GM19463 (cell line): ENCODE data around the gene RBM20.
"Not testable (repeated sequence)": the region's sequence is repeated elsewhere in the genome, so short reads cannot be mapped to it uniquely, and the experiment has no call there.

Experiments used
- ATAC-seq: cut with Tn5 transposase; IDR thresholded peaks from one replicate; pipeline ENCODE4 v1.9.1; 2021; ENCODE audit warnings: mild to moderate bottlenecking, moderate library complexity; ENCODE audit not compliant: unreplicated experiment

The RBM20 gene

DNA sequence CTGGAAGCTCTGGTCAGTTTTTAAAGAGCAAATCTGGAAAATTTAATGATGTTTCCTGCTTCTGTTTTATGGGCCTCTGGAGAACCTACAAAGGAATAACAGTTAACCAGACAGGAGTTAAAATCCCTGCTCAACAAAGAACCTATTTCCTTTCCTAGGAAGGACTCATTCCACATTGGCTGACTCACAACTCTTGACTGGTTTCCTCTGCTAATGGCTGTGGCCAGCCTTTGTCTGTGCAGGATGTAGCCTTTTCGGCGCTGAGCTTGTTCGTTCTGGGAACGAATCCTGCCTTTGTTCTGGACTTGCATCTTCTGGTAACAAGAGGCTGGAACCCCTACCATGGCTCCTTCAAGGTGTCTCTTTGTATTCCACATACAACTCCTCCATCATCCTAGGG, 114.8 kb downstream of the RBM20 start:
- ATAC-seq, result no peak

DNA sequence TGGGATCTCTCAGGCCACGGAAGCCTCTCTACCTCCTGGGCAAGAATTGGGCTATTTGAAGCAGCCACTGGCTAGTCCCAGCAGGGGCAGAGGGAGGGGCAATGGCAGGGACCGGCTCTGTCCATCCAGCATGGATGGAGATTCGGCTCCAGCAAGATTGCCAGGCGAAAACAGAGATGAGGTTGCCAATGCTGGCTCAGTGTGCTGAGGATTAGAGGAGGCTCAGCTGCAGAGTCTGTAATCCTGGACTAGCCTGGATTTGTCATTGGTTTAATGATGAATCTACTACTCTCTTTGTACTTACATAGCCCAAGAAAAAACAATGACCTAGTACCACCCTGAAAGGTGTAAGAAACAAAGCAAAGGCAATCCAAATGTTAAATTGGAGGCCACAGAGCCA, 115.4 kb downstream of the RBM20 start:
- no peak for ATAC-seq

DNA sequence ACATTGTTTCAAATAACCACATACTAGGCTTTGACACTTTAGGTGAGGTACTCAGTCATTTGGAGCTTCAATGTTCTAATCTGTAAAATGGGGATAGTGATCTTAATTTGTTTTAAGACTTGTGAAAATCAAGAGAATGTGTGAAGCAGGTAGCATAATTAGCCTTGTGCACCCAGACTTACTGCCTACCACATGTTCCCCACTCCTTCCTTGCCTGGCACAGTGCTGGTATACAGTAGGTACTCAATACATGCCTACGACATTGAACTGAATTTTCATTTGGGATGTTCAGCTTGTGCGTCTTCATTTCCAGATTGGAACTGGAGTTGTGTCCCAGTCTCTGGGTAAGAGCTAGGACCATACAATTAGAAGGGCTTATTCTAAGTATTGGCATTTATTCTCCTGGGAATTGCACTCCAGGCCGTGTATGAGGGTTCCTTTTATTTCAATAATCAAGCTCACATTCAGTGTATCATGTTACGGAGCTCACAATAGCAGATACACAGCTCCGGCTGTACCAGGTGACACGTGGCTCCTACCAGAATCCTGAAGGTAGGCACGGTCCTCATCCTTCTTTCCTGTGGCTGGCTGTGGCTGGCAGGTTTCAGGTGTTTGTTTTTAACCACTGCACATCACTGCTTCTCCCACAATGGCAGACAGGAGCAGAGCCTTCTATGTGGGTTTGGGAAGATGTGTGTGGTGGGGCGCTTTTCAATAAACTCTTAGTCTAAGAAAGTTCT, 118.1 kb downstream of the RBM20 start:
- ATAC-seq, result no peak

DNA sequence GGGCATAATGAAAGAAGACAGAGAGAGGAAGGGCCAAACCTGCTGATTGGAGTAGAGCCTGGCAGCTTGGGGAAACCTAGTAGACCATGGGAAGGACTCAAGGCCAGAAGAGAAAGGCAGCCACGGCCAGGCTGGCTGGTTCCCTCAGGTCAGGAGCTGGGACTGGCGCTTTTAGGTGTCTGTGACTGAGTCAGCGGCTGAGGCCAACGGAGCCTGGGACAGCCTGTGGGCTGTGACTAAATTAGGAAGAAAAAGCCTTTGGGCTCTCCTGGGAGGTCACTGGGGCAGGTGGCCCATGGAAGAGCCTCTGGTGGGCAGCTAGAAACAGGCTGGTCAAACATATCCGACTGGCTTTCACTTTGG, 118.7 kb downstream of the RBM20 start:
- ATAC-seq, result no peak

DNA sequence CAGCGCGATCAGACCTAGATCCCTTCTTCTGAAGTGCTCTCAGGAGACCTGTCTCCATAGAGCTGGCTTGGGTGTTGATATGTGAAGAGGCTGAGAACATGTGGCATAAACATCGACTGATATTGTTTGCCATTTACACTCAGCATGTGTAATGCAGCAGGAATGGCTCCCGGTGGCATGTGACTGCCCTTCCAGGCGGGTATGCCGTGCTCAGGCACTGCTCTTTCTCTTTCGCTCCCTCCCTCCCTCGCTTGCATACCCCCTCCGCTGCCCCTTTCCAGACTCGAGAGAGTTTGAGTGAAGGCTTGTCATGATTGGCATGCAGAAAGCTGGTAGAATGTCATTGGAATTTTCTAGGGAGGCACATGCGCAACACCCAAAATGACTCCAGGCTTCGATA, 120.2 kb downstream of the RBM20 start:
- ATAC-seq, result no peak

DNA sequence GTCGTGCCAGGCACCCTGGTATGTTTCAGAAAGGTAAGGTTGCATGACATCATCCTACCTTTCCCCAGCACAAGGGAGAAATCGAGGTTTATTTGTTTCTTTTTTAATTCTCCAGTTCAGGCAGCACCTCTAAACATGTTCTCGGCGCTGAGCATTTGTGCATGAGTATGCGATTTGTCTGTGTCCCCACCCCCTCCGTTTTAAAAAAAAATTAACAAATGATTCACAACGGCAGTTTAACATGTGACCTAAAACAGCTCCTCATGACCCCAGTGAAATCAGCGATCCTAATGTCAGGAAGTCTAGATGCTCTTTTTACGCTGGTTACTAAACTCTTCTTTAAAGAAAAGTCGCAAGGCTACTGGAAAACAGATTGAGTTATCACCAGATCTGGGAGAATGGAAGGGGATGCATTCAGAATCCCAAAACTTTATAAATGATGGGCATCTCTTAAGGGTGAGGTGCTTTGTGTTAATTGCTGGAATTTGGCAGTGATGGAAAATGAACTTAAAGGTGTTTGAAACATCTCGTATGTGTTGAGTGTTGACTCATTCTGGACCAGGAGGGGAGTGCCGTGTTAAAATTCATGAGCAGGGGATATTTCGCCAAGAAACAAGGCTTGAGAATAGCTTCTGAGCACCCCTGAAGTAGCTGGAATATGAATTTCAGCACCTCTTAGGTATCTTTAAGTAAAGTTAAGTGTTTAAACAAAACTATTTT, 120.8 kb downstream of the RBM20 start:
- ATAC-seq, result no peak

DNA sequence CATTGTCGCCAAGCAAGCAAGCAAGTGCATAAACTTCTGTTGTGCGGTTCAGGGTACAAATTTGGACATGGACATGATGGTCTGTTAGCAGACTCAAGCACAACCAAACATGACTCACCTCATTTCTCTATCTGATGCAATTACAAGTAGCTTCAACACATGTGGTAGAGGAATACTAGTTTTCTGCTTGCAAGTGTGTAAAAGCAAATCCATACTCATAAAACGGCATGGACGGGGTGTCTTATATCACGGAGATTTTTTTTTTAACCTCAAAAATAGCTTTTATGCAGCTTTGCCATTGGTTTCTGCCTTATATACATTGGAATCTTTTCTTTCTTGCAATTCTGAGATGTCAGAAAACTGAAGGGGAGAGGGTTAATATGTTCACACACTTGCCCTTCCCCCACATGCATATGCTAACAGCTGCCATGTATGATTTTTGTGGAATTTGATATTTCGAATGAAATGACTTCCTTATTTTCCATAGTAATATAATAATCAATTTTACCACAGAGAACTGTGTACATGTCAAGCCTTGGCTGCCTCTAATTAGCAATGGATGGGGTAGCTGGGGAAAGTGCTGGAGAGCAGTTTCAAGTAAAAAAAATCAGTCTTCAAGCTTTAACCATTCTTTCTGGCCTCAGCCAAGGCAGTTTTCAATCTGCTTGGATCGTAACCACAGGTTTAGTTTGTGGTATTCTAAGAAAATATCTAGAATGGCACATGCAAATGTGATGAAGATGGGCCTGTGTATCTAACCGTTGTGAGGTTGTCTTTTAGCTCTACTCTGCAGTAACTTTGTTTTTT, 121.6 kb downstream of the RBM20 start:
- no peak for ATAC-seq

DNA sequence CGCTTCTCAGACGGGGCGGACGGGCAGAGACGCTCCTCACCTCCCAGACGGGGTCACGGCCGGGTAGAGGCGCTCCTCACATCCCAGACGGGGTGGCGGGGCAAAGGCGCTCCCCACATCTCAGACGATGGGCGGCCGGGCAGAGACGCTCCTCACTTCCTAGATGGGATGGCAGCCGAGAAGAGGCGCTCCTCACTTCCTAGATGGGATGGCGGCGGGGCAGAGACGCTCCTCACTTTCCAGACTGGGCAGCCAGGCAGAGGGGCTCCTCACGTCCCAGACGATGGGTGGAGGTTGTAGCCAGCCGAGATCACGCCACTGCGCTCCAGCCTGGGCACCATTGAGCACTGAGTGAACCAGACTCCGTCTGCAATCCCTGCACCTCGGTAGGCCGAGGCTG, 123.5 kb downstream of the RBM20 start:
- not testable (repeated sequence) for ATAC-seq

DNA sequence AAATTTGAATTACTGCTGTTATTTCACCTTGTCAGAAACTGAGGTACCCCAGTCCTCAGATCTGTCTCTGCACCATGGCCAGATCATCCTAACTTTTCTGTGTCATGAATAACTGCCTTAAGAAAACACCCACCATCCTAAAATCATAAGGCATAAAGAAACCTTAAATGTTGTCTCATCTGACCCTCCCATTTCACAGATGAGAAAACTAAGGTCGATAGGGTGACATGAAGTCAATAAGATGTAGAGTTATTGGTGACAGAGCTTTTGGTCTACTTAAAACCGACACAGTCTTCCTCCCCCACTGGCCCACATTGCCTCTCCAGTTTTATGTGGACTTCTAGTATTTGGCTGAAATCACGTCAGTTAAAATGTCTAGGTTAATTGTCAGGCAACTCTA, 126.1 kb downstream of the RBM20 start:
- no peak for ATAC-seq

DNA sequence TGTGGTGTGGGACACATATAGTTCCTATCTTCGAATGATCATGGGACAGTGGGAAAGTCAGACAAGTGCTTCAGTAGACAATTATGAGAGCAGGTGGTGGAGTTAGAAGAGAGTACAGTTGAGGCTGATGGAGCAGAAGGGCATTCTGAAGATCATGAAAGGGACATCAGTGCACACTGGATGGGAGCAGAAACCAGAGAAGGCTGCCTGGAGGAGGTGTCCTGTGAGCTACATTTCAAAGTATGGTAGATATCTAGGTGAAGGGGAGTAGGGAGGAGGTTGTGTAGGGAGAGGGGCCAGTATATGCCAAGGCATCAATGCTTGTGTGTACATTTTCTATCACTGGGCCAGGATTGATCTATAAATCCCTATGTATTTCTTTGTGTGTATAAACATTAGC, 127.3 kb downstream of the RBM20 start:
- ATAC-seq, result no peak

DNA sequence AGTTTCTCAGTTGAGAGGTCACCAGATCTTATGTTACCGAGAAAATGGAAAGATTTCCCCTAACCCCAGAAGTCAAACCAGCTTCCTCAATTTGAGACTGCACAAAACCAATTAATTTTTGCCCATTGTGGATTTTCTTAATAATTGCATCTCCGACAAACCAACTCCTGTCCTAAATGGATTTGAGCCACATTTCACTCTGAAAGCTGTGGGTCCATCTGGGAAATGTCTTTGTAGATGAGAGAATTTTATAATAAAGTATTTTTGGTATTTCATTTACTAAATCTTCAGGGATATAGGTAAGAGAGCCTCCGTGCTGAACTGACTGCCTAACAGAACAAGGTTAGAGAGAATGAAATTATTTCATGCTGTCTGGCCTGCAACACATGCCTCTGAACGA, 127.9 kb downstream of the RBM20 start:
- no peak for ATAC-seq

DNA sequence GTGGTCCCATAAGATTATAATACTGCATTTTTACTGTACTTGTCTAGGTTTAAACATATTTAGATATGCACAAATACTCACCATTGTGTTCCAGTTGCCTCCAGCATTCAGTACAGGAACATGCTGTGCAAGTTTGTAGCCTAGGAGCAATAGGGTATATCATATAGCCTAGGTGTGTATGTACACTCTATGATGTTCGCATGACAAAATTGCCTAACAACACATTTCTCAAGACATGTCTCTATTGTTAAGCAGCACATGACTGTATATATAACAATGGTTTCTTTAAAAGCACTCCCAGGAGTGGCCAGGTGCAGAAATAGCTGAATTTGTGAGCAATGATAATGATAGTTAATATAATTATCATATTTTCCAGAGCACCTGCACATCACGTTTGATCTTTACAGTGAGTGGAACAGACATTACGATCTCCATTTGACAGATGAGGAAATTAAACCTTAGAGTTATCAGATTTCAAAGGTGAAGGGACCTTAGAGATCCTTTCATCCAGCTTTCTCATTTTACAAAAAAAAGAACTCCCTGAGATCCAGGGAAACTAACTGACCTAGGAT, 128.4 kb downstream of the RBM20 start:
- no peak for ATAC-seq

DNA sequence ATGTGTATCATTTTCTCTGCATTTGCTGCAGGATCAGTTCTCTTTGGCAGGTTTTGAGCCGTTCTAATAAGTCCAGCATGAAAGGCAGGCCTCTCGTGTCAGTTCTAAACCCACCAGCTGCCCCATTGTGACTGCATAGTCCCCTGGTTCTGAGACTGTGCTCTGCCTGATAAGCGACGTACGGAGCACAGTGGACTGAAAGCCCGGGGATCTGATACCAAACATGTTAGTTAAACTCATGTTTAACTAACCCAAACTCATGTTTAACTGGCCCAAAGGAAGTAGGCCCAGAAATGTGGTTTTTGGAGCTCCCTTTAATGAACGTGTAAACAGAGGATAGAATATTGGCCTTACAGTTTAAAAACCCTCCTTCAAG, 129.5 kb downstream of the RBM20 start:
- no peak for ATAC-seq

DNA sequence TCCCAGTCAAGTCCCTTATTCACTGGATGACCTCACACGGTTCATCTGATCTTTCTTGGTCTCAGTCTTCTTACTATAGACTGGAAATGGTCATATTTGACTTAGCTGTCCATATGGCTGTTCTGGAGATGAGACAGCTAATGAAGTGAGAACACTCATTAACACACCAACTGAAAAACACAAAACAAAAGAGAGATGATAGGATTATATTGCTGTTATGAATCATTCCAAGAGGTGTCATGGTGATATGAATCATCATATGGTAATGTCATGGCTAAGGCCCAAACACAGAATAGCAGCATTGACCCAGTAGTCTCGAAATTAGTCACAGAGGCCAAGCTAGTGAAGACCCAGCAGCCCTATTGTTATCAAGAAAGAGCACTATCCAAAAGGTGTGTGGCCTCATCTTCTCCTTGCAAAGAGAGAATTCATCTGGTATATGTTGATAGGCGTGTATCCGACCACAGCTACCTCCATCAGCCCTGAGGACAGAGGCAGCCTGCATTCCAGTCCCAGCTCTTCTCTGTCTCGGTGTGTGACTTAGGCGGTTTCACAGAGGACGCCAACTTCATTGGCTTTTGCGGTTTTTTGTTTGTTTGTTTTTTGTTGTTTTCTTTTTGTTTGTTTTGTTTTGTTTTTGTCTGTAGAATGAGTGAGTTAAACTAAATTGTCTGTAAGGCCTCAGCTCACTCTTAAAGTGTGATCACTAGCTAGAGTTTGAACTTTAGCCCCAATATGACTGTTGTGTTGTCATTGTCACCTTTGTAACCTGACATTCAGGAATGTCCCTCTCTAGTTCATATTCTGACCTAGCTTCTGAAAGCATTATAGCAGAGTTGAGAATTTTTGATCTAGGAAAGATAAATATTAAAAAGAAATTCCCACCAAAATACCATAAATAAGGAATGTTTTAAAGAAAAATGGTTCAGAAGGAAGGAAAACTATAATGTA, 130.2 kb downstream of the RBM20 start:
- peak; percentile 95 for ATAC-seq

DNA sequence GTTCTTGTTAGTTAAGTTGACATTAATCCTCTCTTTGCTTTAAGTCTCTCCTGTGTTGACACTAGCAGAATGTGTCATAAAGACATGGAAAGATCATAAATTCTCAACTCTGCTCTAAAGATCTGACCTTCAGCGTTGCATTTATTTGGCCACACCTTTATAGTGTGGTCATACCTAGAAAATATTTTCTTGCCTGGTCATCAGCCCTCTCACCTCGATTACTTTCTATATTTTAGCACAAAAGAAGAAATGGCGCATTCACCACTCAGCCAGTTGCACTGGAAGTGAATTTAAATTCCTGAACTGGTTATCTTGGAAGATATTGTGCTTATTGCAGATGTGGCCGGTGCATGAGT, 130.9 kb downstream of the RBM20 start:
- ATAC-seq, result no peak

DNA sequence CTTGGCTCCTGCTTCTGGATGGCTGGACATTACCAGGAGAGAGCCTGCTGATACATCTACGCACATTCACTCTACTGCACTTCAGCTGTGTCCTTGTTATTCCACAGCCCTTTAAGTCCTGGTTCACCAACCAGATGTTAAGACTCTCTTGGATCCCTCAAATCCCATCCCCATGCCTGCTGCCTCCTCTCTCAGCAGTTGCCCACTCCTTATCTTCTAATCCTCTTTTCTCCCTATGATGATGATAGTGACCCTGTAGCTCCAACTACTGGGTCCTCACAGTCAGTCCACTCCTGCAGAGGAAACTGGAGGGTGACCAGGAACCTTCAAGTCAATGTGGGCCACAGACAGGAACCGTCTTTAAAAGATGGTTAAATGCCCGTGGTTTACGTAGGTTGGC, 131.3 kb downstream of the RBM20 start:
- ATAC-seq, result no peak

DNA sequence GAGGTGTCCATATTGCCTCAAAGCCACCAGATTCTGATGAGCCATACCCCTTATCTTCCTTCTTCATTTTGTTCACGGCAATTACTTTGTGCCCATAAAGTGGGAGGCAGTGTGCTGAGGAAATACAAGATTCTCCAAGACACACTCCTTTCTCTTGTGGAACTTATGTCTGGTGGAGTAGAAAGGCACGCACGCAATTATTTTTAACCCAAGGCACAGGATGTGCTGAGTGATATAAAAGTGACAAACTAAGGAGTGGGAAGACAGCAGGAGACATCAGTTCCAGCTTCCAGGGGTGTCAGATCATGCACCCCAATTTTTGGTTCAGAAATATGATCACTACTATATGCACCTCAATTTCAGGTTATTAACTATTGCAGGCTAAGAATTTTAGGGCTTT, 132.9 kb downstream of the RBM20 start:
- ATAC-seq, result no peak

DNA sequence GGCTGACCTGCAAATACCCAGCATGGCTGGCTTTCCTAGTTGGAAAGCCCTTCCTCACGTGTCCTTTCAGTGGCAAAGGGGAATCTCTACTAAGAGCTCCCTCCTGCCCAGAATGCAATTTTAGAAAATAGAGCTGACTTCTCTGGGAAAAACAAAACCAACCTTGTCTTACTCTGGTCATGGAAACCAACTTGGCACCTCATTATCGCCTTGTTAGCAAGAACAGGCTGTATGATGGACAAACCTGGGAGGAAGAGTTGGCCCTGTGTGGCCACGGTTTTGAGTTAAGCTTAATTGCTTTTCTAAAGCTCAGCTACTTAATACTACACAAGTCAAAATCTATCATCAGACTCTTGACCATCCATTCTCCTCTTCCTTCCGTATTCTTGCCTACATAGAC, 133.5 kb downstream of the RBM20 start:
- ATAC-seq, result no peak

DNA sequence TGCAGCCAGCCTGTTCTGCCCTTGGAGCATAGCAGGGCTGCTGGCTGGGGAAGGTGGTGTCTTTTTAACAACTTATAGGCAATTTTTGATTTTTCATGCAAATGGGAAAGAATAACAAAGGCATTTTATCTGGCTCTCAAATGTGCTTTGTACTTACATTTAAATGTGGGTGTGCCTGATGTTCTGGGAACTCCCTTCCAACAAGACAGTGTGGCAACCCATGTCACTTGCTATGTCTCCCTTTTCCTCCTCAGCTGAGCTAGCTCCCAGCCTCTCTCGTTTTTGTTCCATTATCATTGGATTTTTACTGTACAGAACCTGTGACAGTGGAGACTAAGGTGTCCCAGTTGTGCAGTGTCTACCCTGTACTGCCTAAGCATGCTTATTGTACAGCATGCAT, 134.1 kb downstream of the RBM20 start:
- ATAC-seq, result no peak

DNA sequence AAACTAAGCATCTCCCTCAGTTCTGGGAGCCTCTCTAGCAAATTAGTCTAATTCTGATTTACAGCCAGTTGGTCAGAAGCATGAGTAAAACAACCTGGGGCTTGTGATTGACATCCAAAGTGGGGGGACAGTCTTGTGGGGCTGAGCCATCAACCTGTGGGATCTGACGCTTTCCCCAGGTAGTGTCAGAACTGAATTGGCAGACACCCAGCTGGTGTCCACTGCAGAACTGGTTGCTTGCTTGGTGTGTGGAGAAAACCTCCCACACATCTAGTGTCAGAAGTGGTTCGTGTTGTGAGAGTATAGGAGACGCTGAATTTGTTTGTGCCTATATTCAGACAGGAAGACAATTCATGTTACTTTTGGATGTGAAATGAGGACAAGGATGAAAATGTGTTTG, 135.4 kb downstream of the RBM20 start:
- no peak for ATAC-seq

DNA sequence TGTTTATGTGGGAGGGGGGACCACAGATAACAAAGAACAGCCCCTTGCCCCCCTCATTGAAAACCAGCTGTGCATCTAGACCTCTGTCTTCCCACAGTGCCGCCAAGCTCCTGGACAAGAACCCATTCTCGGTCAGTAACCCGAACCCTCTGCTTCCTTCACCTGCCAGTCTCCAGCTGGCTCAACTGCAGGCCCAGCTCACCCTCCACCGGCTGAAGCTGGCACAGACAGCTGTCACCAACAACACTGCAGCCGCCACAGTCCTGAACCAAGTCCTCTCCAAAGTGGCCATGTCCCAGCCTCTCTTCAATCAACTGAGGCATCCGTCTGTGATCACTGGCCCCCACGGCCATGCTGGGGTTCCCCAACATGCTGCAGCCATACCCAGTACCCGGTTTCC, 136.6 kb downstream of the RBM20 start:
- ATAC-seq, result no peak
